K562 (cell line): Measurements from ENCODE around the gene ZFP36. TPM values are rescaled to one million over a fixed set of nuclear protein-coding genes. Genes with fewer than 3 reads are reported as not detected.
A peak's percentile ranks its signal among the peaks of the same experiment; 100 is the strongest.

Source experiments
- CBX3 ChIP-seq, 2 experiments: IDR thresholded peaks; 1 replicate in 1 of 2; 2 replicates in 1 of 2; pipeline ENCODE4 v1.6.1; 2012; ENCODE audit warnings: inconsistent platforms in 2 of 2, low read length in 2 of 2, borderline replicate concordance in 1 of 2, control low read depth in 1 of 2
- COPS2 ChIP-seq: fragments of 450-650 bp; conservative IDR thresholded peaks from 2 replicates; pipeline ENCODE4 v1.6.1; 2016; ENCODE audit warnings: mild to moderate bottlenecking, moderate library complexity
- FOS ChIP-seq: IDR thresholded peaks from 3 replicates; pipeline ENCODE4 v1.6.1; 2011; ENCODE audit not compliant: insufficient read length; ENCODE audit errors: extremely low read depth
- FOXP1 ChIP-seq: sonication (generic); formaldehyde crosslinking; IDR thresholded peaks from 2 replicates; pipeline ENCODE4 v1.8.0; 2022; ENCODE audit warnings: mild to moderate bottlenecking, missing genetic modification reagents
- HMGXB4 ChIP-seq: sonication (generic); formaldehyde crosslinking; IDR thresholded peaks from 2 replicates; pipeline ENCODE4 v1.8.1; 2023; ENCODE audit warnings: mild to moderate bottlenecking, missing genetic modification reagents
- NCOA1 ChIP-seq: fragments of 450-650 bp; IDR thresholded peaks from 2 replicates; pipeline ENCODE4 v1.6.1; 2016; ENCODE audit warnings: low read depth
- PBX2 ChIP-seq, 2 experiments: IDR thresholded peaks in 1 of 2; conservative IDR thresholded peaks in 1 of 2; 2 replicates each; pipeline ENCODE4 v1.6.1; 2016; ENCODE audit warnings: low read depth in 2 of 2, mild to moderate bottlenecking in 1 of 2, missing compliant biosample characterization in 1 of 2, missing genetic modification characterization in 1 of 2, moderate library complexity in 1 of 2
- RNF2 ChIP-seq: sonication (generic); IDR thresholded peaks from 2 replicates; pipeline ENCODE4 v1.6.1; 2016
- SIRT6 ChIP-seq: IDR thresholded peaks from one replicate; pipeline ENCODE4 v1.6.1; 2012; ENCODE audit warnings: low read depth, mild to moderate bottlenecking, control low read depth, inconsistent platforms, low read length, moderate library complexity
- SMAD1 ChIP-seq: fragments of 150-350 bp; IDR thresholded peaks from 2 replicates; pipeline ENCODE4 v1.6.1; 2014; ENCODE audit warnings: low read length, low read depth; ENCODE audit not compliant: partially characterized antibody
- SMARCE1 ChIP-seq: fragments of 450-650 bp; IDR thresholded peaks from 2 replicates; pipeline ENCODE4 v1.7.1; 2016; ENCODE audit warnings: mild to moderate bottlenecking
- TOE1 ChIP-seq, 2 experiments: fragments of 450-650 bp in 1 of 2; sonication (generic) in 1 of 2; formaldehyde crosslinking in 1 of 2; IDR thresholded peaks; 2 replicates each; pipeline versions ENCODE4 v1.7.1 to v1.8.0; 2016 to 2022; ENCODE audit warnings: borderline replicate concordance in 2 of 2, mild to moderate bottlenecking in 2 of 2, antibody characterized with exemption in 1 of 2, inconsistent platforms in 1 of 2, low read depth in 1 of 2, missing genetic modification reagents in 1 of 2, moderate library complexity in 1 of 2
- USF2 ChIP-seq: sonication (generic); formaldehyde crosslinking; IDR thresholded peaks from 2 replicates; pipeline ENCODE4 v1.5.0; 2020; ENCODE audit warnings: missing genetic modification reagents
- ZNF717 ChIP-seq: fragments of 250-450 bp; sonication (Bioruptor Pico); IDR thresholded peaks from 2 replicates; pipeline ENCODE4 v1.5.0; 2021
- ZNF766 ChIP-seq: fragments of 200-800 bp; sonication (Bioruptor generic); conservative IDR thresholded peaks from 2 replicates; pipeline ENCODE4 v1.6.1; 2016; ENCODE audit warnings: missing genetic modification characterization, missing compliant biosample characterization
- polyA plus RNA-seq, 8 experiments: library from polyadenylated mRNA; depleted of rRNA in 4 of 8; stranded (reverse) in 5 of 8; unstranded in 3 of 8; fragments of >200 nt; fragmentation: Nextera tagmentation in 2 of 8; fragmentation: Illumina TruSeq in 1 of 8; extraction: Ambion mirVana in 2 of 8; extraction: Trizol in 1 of 8; gene quantifications; 2 replicates each; pipeline versions ENCODE4 v1.2.1 to v1.2.3, GENCODE V29; 2011 to 2014; ENCODE audit warnings: inconsistent platforms in 1 of 8, missing spikeins in 1 of 8
- total RNA-seq, 7 experiments: library from RNA; depleted of rRNA in 6 of 7; stranded (reverse); fragments of >200 nt in 6 of 7; fragmentation: Illumina TruSeq in 2 of 7; extraction: Trizol in 2 of 7; gene quantifications; 2 replicates each; pipeline versions ENCODE4 v1.2.1 to v1.2.3, GENCODE V29; 2011 to 2021; ENCODE audit warnings: low replicate concordance in 1 of 7
- TF ChIP-seq, protein P1 (sequence below): fragments of 450-650 bp; IDR thresholded peaks from 2 replicates; pipeline ENCODE4 v1.6.1; 2016; ENCODE audit warnings: low read depth, mild to moderate bottlenecking, moderate library complexity
- TF ChIP-seq, protein P2 (sequence below): fragments of 450-650 bp; conservative IDR thresholded peaks from 2 replicates; pipeline ENCODE4 v1.6.1; 2016; ENCODE audit warnings: missing genetic modification characterization, low read depth, mild to moderate bottlenecking, control low read depth, missing compliant biosample characterization

The ZFP36 gene
- total and polyA plus RNA-seq, 9 of the 15 experiments (the other 6 are each of a cell fraction or from before 2014, with no cell fraction given): 1.0 to 20.1 (median 3.5) TPM

- TF ChIP-seq ZNF766 (CRISPR knock-in tag): 0 out of 2 replicates have a peak, but pooled peaks have one; percentile 32
- TF ChIP-seq FOS: peak; percentile 3
- no peak for TF ChIP-seq USF2 (CRISPR knock-in tag)
- TF ChIP-seq SMARCE1: peak; percentile 52; the same call in 1 of the 2 replicates
- TF ChIP-seq ZNF717: no peak
- peak; percentile 47; the same call in 1 of the 2 replicates for TF ChIP-seq TOE1 (IDR thresholded peaks at IDR 0.05; ENCODE audit: borderline replicate concordance)
- TF ChIP-seq TOE1 (CRISPR knock-in tag; IDR thresholded peaks at IDR 0.05; ENCODE audit: borderline replicate concordance, low read depth): no peak
- TF ChIP-seq SMAD1: no peak
- TF ChIP-seq NCOA1: peak; percentile 89
- peak; percentile 87 for TF ChIP-seq FOXP1 (CRISPR knock-in tag)
- no peak for TF ChIP-seq SIRT6
- no peak for TF ChIP-seq PBX2 (CRISPR knock-in tag; IDR thresholded peaks at IDR 0.05; ENCODE audit: low read depth)
- TF ChIP-seq PBX2 (tag; conservative IDR thresholded peaks at IDR 0.05; ENCODE audit: low read depth): no peak
- TF ChIP-seq COPS2: no peak
- TF ChIP-seq, protein P1, sequence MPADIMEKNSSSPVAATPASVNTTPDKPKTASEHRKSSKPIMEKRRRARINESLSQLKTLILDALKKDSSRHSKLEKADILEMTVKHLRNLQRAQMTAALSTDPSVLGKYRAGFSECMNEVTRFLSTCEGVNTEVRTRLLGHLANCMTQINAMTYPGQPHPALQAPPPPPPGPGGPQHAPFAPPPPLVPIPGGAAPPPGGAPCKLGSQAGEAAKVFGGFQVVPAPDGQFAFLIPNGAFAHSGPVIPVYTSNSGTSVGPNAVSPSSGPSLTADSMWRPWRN: 0 out of 2 replicates have a peak, but pooled peaks have one; percentile 10
- TF ChIP-seq HMGXB4: 0 out of 2 replicates have a peak, but pooled peaks have one; percentile 67
- TF ChIP-seq, protein P2, sequence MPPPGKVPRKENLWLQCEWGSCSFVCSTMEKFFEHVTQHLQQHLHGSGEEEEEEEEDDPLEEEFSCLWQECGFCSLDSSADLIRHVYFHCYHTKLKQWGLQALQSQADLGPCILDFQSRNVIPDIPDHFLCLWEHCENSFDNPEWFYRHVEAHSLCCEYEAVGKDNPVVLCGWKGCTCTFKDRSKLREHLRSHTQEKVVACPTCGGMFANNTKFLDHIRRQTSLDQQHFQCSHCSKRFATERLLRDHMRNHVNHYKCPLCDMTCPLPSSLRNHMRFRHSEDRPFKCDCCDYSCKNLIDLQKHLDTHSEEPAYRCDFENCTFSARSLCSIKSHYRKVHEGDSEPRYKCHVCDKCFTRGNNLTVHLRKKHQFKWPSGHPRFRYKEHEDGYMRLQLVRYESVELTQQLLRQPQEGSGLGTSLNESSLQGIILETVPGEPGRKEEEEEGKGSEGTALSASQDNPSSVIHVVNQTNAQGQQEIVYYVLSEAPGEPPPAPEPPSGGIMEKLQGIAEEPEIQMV (tag): 0 out of 2 replicates have a peak, but pooled peaks have one; percentile 10
- peak in 1 of 2 experiments; percentile 83; a peak in 1 of 3 replicates for TF ChIP-seq CBX3 (IDR thresholded peaks at IDR 0.05; ENCODE audit: borderline replicate concordance in 1 of 2, low read length in 2 of 2)
- 0 out of 2 replicates have a peak, but pooled peaks have one; percentile 17 for TF ChIP-seq RNF2
These were observed 24.3 kb downstream of the ZFP36 start (continued) for GRCh38 chr19:39430675-39431593.
